Activated CD4-positive, alpha-beta T cell treated with anti-CD3 and anti-CD28 coated beads, Interleukin-2, Interleukin-6, amounts not matched to agents 100 ng/mL and 50 ng/mL, durations not matched to agents 16 hours and 8 hours (primary cell): ENCODE measurements around the gene ADNP.
A peak's percentile ranks its signal among the peaks of the same experiment; 100 is the strongest.
"Not testable (repeated sequence)": the region's sequence is repeated elsewhere in the genome, so short reads cannot be mapped to it uniquely, and the experiment has no call there.

Experiments used
- DNase-seq: peaks from one replicate; pipeline ENCODE4 v3.0.0-alpha.2; 2020

ADNP gene

GRCh38 chr20:50898475-50898874 lies 32.8 kb downstream of the ADNP start:
- DNase-seq, result no peak

DNA sequence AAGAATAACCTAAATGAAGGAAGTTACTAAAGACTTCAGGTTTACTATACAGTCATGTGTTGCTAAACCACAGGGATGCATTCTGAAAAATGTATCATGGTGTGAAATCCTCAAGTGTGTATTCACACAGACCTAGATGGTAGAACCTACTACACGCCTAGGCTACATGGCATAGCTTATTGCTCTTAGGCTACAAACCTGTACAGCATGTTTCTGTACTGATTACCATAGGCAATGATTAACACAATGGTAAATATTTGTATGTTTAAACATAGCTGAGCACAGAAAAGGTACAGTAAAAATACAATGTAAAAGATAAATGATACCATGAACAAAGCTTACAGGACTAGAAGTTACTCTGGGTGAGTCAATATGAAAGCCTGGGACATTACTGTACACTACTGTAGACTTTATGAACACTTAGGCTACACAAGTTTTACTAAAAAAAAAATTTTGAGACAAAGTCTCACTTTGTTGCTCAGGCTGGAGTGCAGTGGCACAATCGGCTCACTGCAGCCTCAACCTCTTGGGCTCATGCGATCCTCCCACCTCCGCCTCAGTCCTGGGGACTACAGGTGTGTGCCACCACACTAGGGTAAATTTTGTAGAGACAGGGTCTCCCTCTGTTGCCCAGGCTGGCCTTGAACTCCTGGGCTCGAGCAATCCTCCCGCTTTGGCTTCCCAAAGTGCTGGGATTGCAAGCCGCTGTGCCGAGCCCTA lies 36.0 kb downstream of the ADNP start:
- peak; percentile 27 for DNase-seq

DNA sequence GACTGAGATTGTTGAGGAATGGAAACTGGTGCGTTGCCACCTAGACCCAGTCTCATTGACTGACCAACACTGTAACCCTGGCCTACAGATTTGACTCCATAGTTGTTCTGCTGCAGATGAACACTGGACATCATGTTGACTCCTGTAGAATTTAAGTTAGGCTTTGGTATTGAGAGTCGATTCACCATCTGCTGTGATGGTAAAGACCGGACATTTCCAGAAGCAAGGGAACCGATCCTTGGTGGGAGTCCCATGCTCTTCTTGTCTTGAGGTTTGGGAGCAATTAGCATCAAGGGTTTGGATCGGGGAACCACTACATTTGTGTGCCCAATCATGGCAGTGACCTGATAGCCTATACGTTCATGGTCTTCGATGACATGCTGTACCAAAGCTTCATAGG lies 37.6 kb downstream of the ADNP start:
- no peak for DNase-seq

DNA sequence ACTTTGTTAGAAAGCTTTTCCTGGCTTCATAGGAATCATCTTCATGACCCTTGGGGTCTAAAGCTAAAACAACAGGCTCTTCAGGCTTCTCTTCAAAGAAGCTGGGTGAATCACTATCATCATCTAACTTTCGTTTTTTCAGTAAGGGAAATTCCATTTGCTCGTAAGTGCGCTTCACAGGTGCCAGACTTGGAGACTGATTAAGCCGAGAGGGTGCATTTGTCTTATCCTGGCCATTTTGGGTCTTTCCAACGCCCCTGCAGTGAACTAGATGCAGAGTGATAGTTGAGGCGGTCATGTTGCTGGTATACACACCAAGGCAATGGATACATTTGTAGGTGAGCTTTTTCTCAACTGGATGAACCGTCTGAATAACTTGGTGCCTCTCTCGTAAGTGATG lies 38.8 kb downstream of the ADNP start:
- no peak for DNase-seq

- no peak for DNase-seq
Measured at GRCh38 chr20:50891138-50891537, 40.1 kb downstream of the ADNP start.

DNA sequence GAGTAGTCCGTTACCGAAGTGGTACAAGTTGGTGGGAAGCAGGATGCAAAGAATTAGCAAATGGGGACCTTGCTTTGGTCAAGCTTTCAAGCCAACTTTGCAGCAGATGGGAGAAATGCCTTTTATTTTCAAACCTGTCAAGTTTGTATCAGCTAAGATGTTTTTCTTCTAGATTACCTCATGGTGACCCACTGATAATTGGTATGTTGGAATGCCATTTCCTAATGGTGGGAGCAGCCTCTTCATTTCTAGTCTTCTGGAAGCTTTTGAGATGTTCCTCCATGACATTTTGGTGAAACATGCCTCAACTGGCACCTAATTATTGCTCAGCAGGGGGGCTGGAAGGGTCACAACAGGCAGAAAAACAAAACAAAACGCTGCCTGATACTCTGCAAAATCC lies 43.7 kb downstream of the ADNP start:
- DNase-seq, result no peak

DNA sequence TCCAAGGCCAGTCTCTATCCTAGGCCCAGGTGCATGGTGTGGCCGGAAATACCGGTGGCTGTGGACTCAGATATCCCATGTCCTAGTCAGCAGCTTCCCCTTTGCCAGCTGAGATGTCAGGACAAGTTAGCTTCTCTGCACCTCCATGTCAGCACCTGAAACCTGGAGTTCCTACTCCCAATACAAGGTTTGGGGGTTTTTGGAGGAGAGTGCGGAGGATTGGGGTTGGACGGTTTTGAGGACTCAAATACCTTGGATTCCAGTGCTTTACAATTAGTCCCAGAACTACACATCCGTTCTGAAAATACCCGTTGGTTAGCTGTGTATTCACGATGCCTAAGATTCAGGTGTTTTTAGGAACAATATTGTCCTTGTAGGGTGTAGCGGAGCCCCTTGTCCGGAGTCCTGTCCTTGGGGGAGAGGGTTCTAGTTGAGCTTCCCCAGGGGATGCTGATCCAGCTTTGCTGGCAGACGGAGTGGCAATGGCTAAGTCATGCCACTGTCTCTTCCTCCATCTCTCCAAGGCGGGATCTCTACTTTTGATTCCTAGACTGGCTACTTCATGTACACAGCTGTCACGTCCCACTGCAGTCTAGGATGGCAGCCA lies 45.0 kb downstream of the ADNP start:
- no peak for DNase-seq

DNA sequence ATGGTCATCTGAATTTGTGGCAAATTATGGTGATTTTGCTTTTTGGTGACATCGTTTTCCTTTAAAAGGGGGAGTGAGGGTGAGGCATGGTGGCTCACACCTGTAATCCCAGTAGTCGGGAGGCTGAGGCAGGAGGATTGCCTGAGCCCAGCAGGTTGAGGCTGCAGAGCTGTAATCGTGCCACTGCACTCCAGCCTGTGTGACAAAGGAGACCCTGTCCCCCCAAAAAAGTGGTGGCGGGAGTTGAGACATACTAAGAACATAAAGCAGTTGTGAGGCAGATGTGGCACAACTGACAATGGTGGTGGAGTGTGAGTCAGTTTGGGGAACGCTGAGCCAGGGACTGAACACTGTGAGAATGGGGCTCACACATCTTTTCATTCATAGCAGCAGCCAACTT lies 45.5 kb downstream of the ADNP start:
- no peak for DNase-seq

DNA sequence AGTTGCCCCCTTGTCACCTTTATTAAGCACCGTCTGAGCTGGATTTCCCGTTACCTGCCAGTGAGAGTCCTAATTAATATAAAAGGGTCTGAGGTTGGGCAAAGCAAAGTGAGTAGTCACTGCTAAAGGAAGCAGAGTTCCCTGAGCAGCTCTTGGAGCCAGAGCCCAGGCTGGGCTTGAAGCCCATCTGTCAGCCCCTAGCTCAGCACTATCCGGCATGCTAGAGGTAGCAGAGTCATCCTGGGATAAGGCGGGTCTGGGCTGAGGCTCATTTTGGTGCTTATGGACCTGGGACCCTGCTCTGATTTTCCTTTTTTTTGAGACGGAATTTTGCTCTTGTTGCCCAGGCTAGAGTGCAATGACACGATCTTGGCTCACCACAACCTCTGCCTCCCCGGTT lies 46.2 kb downstream of the ADNP start:
- no peak for DNase-seq

- no peak for DNase-seq
Measured at GRCh38 chr20:50883856-50884255, 47.4 kb downstream of the ADNP start.

- not testable (repeated sequence) for DNase-seq
Measured at GRCh38 chr20:50881759-50882424, 49.3 kb downstream of the ADNP start.

DNA sequence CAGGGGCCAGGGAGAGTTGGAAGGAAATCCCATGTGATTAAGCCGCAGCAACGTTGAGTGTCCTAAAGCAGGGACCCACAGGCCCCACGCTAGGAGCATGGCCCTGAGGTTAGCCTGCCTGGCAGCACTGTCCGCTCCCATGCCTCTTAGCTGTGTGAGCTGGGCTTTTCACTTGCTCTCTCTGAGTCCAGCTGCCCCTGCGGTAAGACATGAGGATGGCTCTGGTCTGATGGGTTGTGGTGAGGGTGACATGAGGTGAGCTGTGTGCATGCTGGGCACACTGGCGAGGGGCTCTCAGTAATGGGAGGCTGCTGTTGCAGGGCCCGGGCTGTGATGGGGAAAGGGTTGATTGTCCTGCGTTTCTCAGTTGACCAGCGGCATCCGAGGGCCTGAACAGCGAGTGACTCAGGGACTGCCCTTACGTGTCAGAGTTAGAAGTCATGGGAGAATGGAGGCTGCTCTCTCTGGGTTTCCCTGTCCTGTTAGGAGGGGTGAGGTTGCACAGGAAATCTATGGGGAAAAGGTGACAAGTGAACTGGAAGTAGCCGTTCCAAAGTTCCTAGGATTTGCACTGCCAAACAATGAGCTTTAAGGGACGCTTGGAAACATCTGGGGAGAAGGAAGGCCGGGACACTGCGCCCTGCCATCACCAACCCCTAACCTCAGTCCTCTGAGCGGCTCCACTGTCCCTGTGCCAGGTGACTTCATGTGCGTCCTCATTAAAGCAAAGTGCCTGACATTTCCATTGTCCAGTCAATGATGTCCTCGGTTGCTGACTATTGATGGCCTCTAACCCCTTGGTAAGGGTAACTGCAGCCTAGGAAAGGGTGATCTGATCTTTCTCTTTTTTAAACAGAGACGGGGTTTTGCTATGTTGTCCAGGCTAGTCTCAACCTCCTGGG lies 51.3 kb downstream of the ADNP start:
- no peak for DNase-seq

DNA sequence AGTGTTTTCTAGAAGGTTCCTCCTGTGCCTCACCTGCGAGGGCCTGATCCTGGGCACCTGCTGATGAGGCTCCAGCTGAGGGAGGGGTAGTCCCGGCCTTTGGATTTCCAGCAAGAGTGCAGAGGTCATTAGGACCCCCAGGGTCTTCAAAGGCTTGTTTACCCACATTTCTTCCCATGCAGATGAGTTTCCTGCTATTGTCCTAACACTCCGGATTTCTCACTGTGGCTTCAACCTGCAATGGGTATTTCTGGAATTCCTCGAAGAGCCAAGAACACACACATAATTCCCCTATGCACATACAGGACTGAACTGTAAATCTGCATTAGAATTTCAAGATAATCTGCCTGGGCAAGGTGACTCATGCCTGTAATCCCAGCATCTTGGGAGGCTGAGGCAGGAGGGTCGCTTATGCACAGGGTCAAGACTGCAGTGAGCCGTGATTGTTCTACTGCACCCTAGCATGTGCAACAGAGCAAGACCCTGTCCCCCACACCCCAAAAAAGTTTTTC lies 53.9 kb downstream of the ADNP start:
- no peak for DNase-seq

DNA sequence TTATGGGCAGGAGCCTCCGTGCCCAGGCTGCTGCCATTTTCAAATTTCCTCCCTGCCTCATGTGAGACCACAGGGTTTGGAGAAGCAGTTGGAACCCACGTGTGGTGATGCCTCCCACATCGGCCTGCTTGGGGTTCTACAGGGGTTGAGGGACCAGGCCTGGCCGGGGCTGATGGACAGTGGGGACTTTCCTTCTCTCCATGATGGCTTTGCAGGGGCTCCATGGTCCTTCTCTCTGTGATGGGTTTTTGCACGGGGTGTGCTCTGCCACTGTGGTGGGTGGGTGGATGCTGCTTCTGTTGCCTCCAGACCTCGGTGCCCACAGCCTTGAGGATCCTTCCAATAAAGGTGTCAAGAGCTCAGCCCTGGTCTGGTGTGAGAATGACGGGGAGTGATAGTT lies 54.4 kb downstream of the ADNP start:
- DNase-seq, result no peak

DNA sequence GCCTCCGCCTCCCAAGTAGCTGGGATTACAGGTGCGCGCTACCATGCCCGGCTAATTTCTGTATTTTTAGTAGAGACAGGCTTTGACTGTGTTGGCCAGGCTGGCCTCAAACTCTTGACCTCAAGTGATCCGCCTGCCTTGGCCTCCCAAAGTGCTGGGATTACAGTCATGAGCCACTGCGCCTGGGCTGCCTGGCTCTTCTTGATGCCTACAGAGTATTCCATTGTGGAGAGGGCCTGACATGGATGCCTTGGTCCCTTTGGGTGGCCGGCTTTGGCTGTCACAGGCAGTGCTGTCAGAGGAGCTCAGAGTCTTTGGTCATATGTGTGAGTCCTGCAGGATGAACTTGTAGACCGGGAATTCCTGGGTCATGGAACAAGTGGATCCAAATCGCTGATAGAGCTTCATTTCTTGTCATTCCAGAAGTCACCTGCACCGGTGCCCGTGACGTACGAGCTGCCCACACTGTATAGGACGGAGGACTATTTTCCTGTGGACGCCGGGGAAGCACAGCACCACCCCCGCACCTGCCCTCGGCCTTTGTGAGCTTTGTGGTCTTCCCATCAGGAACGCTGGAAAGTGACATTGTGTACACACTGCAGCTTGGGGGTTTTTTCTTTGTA lies 55.1 kb downstream of the ADNP start:
- DNase-seq, result no peak

GRCh38 chr20:50874758-50875665 lies 56.2 kb downstream of the ADNP start:
- no peak for DNase-seq

GRCh38 chr20:50874111-50874757 lies 57.0 kb downstream of the ADNP start:
- DNase-seq, result no peak

DNA sequence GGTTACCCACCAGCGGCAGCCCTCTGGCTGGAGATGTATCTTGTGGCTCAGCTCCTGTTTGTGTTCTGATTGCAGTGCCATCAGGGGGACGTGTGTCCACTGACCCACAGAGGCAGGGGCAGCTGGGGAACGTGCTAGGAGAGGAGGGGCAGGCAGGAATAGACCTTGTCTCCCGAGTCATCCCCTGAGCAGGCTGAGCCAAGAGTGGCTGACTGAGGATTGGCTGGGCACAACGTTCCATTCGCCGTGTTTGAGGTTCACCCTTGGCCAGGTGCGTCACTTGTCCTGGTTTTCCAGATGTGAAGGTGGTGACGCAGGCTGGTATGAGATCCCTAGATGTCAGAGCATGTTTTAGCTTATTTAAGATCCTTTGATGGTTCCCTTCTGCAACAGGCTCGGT lies 57.7 kb downstream of the ADNP start:
- DNase-seq, result no peak

DNA sequence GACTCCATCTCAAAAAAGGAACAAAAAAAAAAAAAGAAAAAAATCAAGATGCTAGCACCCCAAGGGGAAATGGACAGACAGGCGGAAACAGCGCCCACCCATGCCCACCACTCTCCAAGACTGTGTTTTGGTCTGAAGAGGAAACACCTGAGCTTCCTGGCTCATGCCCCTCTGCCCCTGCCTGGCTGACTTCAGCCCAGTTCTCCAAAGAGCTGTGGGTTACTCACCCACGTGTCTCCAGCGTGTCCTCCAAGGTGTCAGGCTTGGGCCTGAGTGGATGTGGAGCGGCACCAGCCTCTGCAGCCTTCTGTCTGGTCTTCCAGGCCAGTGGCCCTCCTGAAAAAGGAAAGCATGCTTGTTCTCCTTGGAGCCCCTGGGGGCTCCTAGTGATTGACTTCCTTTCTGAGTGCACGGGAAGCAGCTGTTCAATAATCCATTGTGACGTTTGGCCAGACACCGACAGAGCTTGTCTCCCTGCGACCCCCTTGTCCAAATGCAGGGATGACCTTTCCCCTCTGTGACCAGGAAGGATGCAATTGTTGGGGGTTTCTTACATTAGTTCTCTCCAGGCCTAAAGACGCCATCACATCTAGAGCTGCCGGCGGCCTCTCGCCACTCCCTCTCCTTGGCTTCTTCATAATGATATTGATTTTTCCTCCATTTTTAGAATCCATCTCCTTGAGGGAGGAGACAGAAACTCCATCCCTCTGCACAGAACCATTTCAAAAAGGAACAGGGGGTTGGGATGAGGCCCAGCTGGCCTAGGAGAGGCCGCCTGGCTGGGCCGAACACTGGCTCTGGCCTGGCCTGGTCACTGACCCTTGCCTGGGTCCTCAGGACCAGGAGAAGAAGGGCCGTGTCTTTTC lies 58.4 kb downstream of the ADNP start:
- DNase-seq, result no peak

GRCh38 chr20:50870561-50871161 lies 60.6 kb downstream of the ADNP start:
- no peak for DNase-seq
